ENCODE measurements around the gene CACNA1C.
"Not testable (repeated sequence)": the region's sequence is repeated elsewhere in the genome, so short reads cannot be mapped to it uniquely, and the experiment has no call there.

CACNA1C gene

GRCh38 chr12:2739832-2740641 is 687.2 kb downstream of the CACNA1C start:
- no peak for DNase-seq

GRCh38 chr12:2742037-2742436 is 689.2 kb downstream of the CACNA1C start:
- not testable (repeated sequence) for DNase-seq

- DNase-seq = no peak
Observed at GRCh38 chr12:2743478-2743877, 690.7 kb downstream of the CACNA1C start.

GRCh38 chr12:2745655-2746054 is 692.9 kb downstream of the CACNA1C start:
- DNase-seq = no peak

Measured in cortex of kidney (tissue), 1 donor.